Thyroid gland (tissue), 4 donors: ENCODE data around the gene PLCH1.

Source experiments
- CTCF ChIP-seq, 6 experiments: fragments of 200-600 bp in 3 of 6; fragments of 450-650 bp in 3 of 6; sonication (generic) in 3 of 6; IDR thresholded peaks; one replicate each; pipeline ENCODE4 v1.5.1; 2016 to 2019; ENCODE audit warnings: antibody characterized with exemption in 6 of 6, mild to moderate bottlenecking in 2 of 6, inconsistent platforms in 1 of 6, moderate library complexity in 1 of 6
- POLR2A ChIP-seq, 2 donors: fragments of 450-650 bp; IDR thresholded peaks; one replicate each; pipeline ENCODE4 v1.6.1; 2017; ENCODE audit warnings: antibody characterized with exemption in 2 of 2, mild to moderate bottlenecking in 2 of 2, moderate library complexity in 1 of 2

GRCh38 chr3:155753038-155753639 lies 8.3 kb upstream of the PLCH1 start:
- peak in 3 of 6 experiments; percentile 34 to 41 (median 40) for TF ChIP-seq CTCF (IDR thresholded peaks at IDR 0.05)
- TF ChIP-seq POLR2A (IDR thresholded peaks at IDR 0.05) = no peak
